ENCODE results near the gene FNDC3B. TPM values are rescaled to one million over a fixed set of nuclear protein-coding genes. Genes with fewer than 3 reads are reported as not detected.
"Not testable (repeated sequence)": the region's sequence is repeated elsewhere in the genome, so short reads cannot be mapped to it uniquely, and the experiment has no call there.

Gene FNDC3B
- total and polyA plus RNA-seq, 4 donors, result 13.3 to 175 (median 100) TPM

- Histone ChIP-seq H3K27me3 (ENCODE audit: control insufficient read depth in 3 of 3, insufficient read depth in 3 of 3, low read length in 2 of 3) (no peaks in the 10 kb centered on the region), H3K9me3 (ENCODE audit: control insufficient read depth in 4 of 4, insufficient read depth in 3 of 4, low read length in 3 of 4) (peaks cover 0 to 8% (median 3%) of the 10 kb centered on the region in 4 donors), H3K27ac (ENCODE audit: low read depth in 1 of 2, low read length in 1 of 2) (no peak overlapping the region), H3K4me1 (ENCODE audit: control insufficient read depth in 5 of 5, insufficient read depth in 5 of 5, low read length in 5 of 5) (peaks cover 4 to 22% (median 9%) of the 10 kb centered on the region in 5 donors), H3K36me3 (ENCODE audit: control insufficient read depth in 4 of 4, insufficient read depth in 4 of 4, low read length in 4 of 4) (peaks cover 0 to 6% (median 2%) of the 10 kb centered on the region in 4 donors), H3K9ac (ENCODE audit: insufficient read depth in 1 of 2, low read length in 2 of 2) (no peak overlapping the region), H3K4me3 (no peak overlapping the region)
- ATAC-seq (ENCODE audit: insufficient read depth, low FRiP score) (no peak), DNase-seq (no peak)
- WGBS, 2 donors, result 88 to 94% methylated on average over 1 of the region's 1 CpG
- TF ChIP-seq CTCF (IDR thresholded peaks at IDR 0.05; ENCODE audit: control extremely low read depth, extremely low read depth), result no peak
These were observed 202.0 kb downstream of the FNDC3B start for GRCh38 chr3:172241405-172241804.

- not testable (repeated sequence) for H3K27ac ChIP-seq (ENCODE audit: low read depth in 1 of 2, low read length in 1 of 2); H3K36me3 ChIP-seq (ENCODE audit: control insufficient read depth in 4 of 4, insufficient read depth in 4 of 4, low read length in 4 of 4); H3K27me3 ChIP-seq (ENCODE audit: control insufficient read depth in 3 of 3, insufficient read depth in 3 of 3, low read length in 2 of 3); ATAC-seq (ENCODE audit: insufficient read depth, low FRiP score); DNase-seq; H3K4me3 ChIP-seq; H3K9me3 ChIP-seq (ENCODE audit: control insufficient read depth in 4 of 4, insufficient read depth in 3 of 4, low read length in 3 of 4); H3K9ac ChIP-seq (ENCODE audit: insufficient read depth in 1 of 2, low read length in 2 of 2)
- 99% methylated on average over 3 of the region's 3 CpGs for WGBS, 2 donors
- peaks cover 4 to 19% (median 9%) of the 10 kb centered on the region in 5 donors for H3K4me1 ChIP-seq (ENCODE audit: control insufficient read depth in 5 of 5, insufficient read depth in 5 of 5, low read length in 5 of 5)
These were observed 203.1 kb downstream of the FNDC3B start for GRCh38 chr3:172242471-172242870.

- not testable (repeated sequence) for H3K9me3 ChIP-seq (ENCODE audit: control insufficient read depth in 4 of 4, insufficient read depth in 3 of 4, low read length in 3 of 4); ATAC-seq (ENCODE audit: insufficient read depth, low FRiP score); H3K27ac ChIP-seq (ENCODE audit: low read depth in 1 of 2, low read length in 1 of 2); H3K36me3 ChIP-seq (ENCODE audit: control insufficient read depth in 4 of 4, insufficient read depth in 4 of 4, low read length in 4 of 4); H3K4me3 ChIP-seq; DNase-seq; H3K9ac ChIP-seq (ENCODE audit: insufficient read depth in 1 of 2, low read length in 2 of 2); H3K27me3 ChIP-seq (ENCODE audit: control insufficient read depth in 3 of 3, insufficient read depth in 3 of 3, low read length in 2 of 3)
- H3K4me1 ChIP-seq (ENCODE audit: control insufficient read depth in 5 of 5, insufficient read depth in 5 of 5, low read length in 5 of 5), result peaks cover 4 to 19% (median 9%) of the 10 kb centered on the region in 5 donors
- WGBS, 2 donors, result 78 to 79% methylated on average over 3 of the region's 3 CpGs
These were observed 204.0 kb downstream of the FNDC3B start for GRCh38 chr3:172243376-172243775.

- no peak overlapping the region for H3K4me3 ChIP-seq
- H3K27ac ChIP-seq (ENCODE audit: low read depth in 1 of 2, low read length in 1 of 2), result no peak overlapping the region
- 66 to 70% methylated on average over 2 of the region's 2 CpGs for WGBS, 2 donors
- H3K9me3 ChIP-seq (ENCODE audit: control insufficient read depth in 4 of 4, insufficient read depth in 3 of 4, low read length in 3 of 4), result peaks cover 0 to 8% (median 3%) of the 10 kb centered on the region in 4 donors
- no peak for TF ChIP-seq CTCF (IDR thresholded peaks at IDR 0.05; ENCODE audit: control extremely low read depth, extremely low read depth)
- peaks cover 4 to 8% (median 6%) of the 10 kb centered on the region in 4 donors for H3K36me3 ChIP-seq (ENCODE audit: control insufficient read depth in 4 of 4, insufficient read depth in 4 of 4, low read length in 4 of 4)
- ATAC-seq (ENCODE audit: insufficient read depth, low FRiP score) (no peak), DNase-seq (no peak)
- H3K27me3 ChIP-seq (ENCODE audit: control insufficient read depth in 3 of 3, insufficient read depth in 3 of 3, low read length in 2 of 3), result no peaks in the 10 kb centered on the region
- peaks cover 4 to 21% (median 8%) of the 10 kb centered on the region in 5 donors for H3K4me1 ChIP-seq (ENCODE audit: control insufficient read depth in 5 of 5, insufficient read depth in 5 of 5, low read length in 5 of 5)
- no peak overlapping the region for H3K9ac ChIP-seq (ENCODE audit: insufficient read depth in 1 of 2, low read length in 2 of 2)
These were observed 204.6 kb downstream of the FNDC3B start for GRCh38 chr3:172244011-172244410.

Measured in lung (tissue), 12 donors.